Measurements from ENCODE around the gene PPP2R3C. TPM values are rescaled to one million over a fixed set of nuclear protein-coding genes. Genes with fewer than 3 reads are reported as not detected.

The PPP2R3C gene
- total and polyA plus RNA-seq, 2 of the 13 experiments (the other 11 are each of a cell fraction or from before 2014, with no cell fraction given), result 63.4 to 102 TPM

DNA sequence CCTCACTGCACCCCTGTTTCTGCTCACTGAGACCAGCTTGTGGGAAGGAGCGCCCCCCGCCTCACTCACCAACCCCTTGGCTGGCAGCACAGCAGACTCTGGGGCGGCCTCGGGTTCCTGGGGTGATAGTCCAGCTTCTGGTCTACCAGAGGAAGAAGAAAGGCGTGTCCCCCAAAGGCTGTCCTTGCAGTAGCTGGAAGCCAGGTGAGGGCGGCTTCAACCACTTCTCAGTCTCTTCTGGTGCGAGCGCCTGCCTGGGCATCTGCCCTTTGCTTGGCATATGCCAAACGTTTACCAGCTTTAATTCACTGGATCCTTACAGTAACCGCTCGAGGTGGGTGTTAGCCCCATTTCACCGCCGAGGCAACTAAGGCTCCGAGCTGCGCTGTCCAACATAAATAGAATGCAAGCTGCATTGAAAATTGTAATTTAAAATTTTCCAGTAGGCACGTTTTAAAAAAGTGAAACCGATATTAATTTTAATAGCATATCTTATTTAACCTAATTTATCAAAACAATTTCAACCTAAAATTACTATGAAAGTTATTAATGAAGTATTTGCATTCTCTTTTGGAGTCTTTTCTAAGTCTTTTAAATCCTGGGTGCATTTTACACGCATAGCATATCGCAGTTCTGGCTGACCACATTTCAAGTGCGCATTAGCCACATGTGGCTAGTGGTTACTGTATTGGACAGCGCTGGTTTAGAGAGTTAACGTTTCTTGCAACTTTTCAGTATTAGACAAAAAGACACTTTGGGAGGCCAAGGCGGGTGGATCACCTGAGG lies 74.8 kb downstream of the PPP2R3C start (continued):
- TF ChIP-seq, protein P1, sequence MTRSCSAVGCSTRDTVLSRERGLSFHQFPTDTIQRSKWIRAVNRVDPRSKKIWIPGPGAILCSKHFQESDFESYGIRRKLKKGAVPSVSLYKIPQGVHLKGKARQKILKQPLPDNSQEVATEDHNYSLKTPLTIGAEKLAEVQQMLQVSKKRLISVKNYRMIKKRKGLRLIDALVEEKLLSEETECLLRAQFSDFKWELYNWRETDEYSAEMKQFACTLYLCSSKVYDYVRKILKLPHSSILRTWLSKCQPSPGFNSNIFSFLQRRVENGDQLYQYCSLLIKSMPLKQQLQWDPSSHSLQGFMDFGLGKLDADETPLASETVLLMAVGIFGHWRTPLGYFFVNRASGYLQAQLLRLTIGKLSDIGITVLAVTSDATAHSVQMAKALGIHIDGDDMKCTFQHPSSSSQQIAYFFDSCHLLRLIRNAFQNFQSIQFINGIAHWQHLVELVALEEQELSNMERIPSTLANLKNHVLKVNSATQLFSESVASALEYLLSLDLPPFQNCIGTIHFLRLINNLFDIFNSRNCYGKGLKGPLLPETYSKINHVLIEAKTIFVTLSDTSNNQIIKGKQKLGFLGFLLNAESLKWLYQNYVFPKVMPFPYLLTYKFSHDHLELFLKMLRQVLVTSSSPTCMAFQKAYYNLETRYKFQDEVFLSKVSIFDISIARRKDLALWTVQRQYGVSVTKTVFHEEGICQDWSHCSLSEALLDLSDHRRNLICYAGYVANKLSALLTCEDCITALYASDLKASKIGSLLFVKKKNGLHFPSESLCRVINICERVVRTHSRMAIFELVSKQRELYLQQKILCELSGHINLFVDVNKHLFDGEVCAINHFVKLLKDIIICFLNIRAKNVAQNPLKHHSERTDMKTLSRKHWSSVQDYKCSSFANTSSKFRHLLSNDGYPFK (CRISPR knock-in tag; IDR thresholded peaks at IDR 0.05; ENCODE audit: borderline replicate concordance), result peak; percentile 9
- 0 out of 2 replicates have a peak, but pooled peaks have one; percentile 2 for TF ChIP-seq BORCS8-MEF2B (CRISPR knock-in tag; IDR thresholded peaks at IDR 0.05)
- TF ChIP-seq ZNF205 (CRISPR knock-in tag; IDR thresholded peaks at IDR 0.05), result no peak
- TF ChIP-seq HNRNPH1 (optimal IDR thresholded peaks at IDR 0.05; ENCODE audit: low read depth, low read length), result peak; percentile 10
- peak; percentile 75; the same call in 1 of the 2 replicates for TF ChIP-seq NFE2L1 (CRISPR knock-in tag; IDR thresholded peaks at IDR 0.05; ENCODE audit: borderline replicate concordance)
- TF ChIP-seq YY1 (IDR thresholded peaks at IDR 0.05; ENCODE audit: insufficient read depth, insufficient replicate concordance, low read depth, low read length), result peak; percentile 6

DNA sequence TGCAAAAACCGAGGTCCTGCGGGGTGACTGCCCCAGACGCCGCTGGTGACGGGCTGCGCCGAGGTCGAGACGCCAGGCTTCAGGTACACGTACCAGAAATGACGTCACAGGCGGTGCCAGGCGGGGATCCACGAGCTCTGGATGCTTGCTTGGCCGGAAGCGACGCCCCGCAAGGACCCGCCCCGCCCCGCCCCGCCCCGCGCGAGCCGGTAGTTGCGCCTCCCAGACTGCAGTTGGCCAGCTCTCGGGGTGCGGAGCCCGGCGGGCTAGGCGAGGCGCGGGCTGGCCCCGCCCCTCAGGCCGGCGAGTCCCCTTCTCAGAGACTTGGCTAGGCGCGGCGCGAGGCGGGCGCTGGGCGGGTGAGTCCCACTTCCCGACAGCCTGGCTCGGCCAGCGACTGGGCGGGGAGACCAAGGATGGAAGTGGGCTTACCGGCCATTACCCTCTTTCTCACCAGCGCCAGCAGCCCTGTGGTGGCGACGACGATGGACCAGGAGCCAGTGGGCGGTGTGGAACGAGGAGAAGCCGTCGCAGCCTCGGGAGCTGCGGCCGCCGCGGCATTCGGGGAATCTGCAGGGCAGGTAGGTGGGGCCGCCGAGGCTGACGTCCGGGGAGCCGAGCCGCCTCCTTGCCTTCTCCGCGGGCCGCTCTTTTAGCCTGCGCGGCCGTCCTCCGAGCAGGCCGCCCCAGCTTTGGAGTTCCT lies 75.6 kb downstream of the PPP2R3C start, which contains the start of gene FAM177A1:
FAM177A1 (plus strand) TSS at position 225 of the 703 bp plus-strand sequence; CDS start at position 417, 192 bp downstream.
- Histone ChIP-seq H3K36me3 (replicated peaks in 1 of 2; ENCODE audit: control insufficient read depth in 1 of 2, insufficient read depth in 2 of 2, low read length in 2 of 2) (peaks cover 0 to 4% of the 10 kb centered on the region in 2 experiments; a peak in 1 of 5 replicates), H3K27me3 (ENCODE audit: control insufficient read depth in 1 of 2, insufficient read depth in 2 of 2, low read length in 2 of 2) (no peaks in the 10 kb centered on the region; a peak in 1 of 5 replicates), H3K9me3 (ENCODE audit: low read length) (no peaks in the 10 kb centered on the region), H4K20me1 (ENCODE audit: insufficient read depth, low read length) (no peaks in the 10 kb centered on the region), H3K4me1 (ENCODE audit: insufficient read depth, low read length) (peaks cover 52% of the 10 kb centered on the region), H3K4me3 (replicated peaks in 1 of 3; ENCODE audit: insufficient read depth in 1 of 3, low read depth in 2 of 3, low read length in 3 of 3) (peak within 1 kb of the TSS; percentile 81 to 96 (median 90)), H3K9ac (ENCODE audit: insufficient read depth, low read depth, low read length) (peak within 1 kb of the TSS; percentile 91), H3K4me2 (ENCODE audit: low read depth, low read length) (peak within 1 kb of the TSS; percentile 96), H3K79me2 (ENCODE audit: insufficient read depth, low read length) (peaks cover 19% of the 10 kb centered on the region), H2AFZ (ENCODE audit: low read length) (peak within 1 kb of the TSS; percentile 97), H3K27ac (ENCODE audit: extremely low read length, insufficient read depth, low read length) (peak within 1 kb of the TSS; percentile 82)
- DNase-seq (ENCODE audit: low spot score) (peak; percentile 99), FAIRE-seq (no peak), ATAC-seq (peak; percentile 97)
- in situ Hi-C loops (cut with HindIII; ENCODE audit: extremely low pct_ligation_motif_present, low pct_unique_long_range_greater_than_20kb) (loop anchor here (5.0 kb wide), 1 partner anchor 64 kb away; the partner anchor contains the start of gene SRP54), intact Hi-C loops (cut with micrococcal nuclease; ENCODE audit: unreplicated experiment) (loop anchor here (1.0 to 10.0 kb wide), 7 partner anchors 32 to 759 kb away; partner anchors contain the start of genes PRORP, PSMA6, RALGAPA1 and SRP54)
- ChIA-PET POLR2A (interaction anchor here (0.8 to 3.4 kb wide), 37 partner anchors 9 to 763 kb away, joined by 3 to 101 read pairs (median 5); partner anchors contain the start of genes BAZ1A, NFKBIA, PPP2R3C and PRORP), CTCF (ENCODE audit: low intra/inter-chr PET ratio, low total read pairs) (no interaction called here)
- no TSS peak for BruUV-seq (replicated peaks)
- under 1% methylated on average over 70 of the region's 77 CpGs for WGBS (ENCODE audit: low lambda C conversion rate)
- TF ChIP-seq DMAP1 (CRISPR knock-in tag; IDR thresholded peaks at IDR 0.05) (peak; percentile 87; the same call in 1 of the 2 replicates), ZNF12 (CRISPR knock-in tag; IDR thresholded peaks at IDR 0.05) (peak; percentile 90)
- TF ChIP-seq, protein P2, sequence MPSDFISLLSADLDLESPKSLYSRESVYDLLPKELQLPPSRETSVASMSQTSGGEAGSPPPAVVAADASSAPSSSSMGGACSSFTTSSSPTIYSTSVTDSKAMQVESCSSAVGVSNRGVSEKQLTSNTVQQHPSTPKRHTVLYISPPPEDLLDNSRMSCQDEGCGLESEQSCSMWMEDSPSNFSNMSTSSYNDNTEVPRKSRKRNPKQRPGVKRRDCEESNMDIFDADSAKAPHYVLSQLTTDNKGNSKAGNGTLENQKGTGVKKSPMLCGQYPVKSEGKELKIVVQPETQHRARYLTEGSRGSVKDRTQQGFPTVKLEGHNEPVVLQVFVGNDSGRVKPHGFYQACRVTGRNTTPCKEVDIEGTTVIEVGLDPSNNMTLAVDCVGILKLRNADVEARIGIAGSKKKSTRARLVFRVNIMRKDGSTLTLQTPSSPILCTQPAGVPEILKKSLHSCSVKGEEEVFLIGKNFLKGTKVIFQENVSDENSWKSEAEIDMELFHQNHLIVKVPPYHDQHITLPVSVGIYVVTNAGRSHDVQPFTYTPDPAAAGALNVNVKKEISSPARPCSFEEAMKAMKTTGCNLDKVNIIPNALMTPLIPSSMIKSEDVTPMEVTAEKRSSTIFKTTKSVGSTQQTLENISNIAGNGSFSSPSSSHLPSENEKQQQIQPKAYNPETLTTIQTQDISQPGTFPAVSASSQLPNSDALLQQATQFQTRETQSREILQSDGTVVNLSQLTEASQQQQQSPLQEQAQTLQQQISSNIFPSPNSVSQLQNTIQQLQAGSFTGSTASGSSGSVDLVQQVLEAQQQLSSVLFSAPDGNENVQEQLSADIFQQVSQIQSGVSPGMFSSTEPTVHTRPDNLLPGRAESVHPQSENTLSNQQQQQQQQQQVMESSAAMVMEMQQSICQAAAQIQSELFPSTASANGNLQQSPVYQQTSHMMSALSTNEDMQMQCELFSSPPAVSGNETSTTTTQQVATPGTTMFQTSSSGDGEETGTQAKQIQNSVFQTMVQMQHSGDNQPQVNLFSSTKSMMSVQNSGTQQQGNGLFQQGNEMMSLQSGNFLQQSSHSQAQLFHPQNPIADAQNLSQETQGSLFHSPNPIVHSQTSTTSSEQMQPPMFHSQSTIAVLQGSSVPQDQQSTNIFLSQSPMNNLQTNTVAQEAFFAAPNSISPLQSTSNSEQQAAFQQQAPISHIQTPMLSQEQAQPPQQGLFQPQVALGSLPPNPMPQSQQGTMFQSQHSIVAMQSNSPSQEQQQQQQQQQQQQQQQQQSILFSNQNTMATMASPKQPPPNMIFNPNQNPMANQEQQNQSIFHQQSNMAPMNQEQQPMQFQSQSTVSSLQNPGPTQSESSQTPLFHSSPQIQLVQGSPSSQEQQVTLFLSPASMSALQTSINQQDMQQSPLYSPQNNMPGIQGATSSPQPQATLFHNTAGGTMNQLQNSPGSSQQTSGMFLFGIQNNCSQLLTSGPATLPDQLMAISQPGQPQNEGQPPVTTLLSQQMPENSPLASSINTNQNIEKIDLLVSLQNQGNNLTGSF (CRISPR knock-in tag; IDR thresholded peaks at IDR 0.05), result peak; percentile 89
